Body of pancreas (tissue), 4 donors: ENCODE data around the gene MT1M. TPM values are rescaled to one million over a fixed set of nuclear protein-coding genes. Genes with fewer than 3 reads are reported as not detected.

Source experiments
- ATAC-seq: fragments of 150-250 bp; one replicate; pipeline ENCODE4 v1.9.1; 2016
- DNase-seq, 4 donors: peaks; one replicate each; pipeline ENCODE4 v3.0.0-alpha.2; 2019
- H3K27ac ChIP-seq, 4 donors: fragments of 200-600 bp; sonication (generic); 1 replicate in 3 of 4; 2 replicates in 1 of 4; pipeline versions ENCODE4 v1.5.1 to v1.6.1; 2016 to 2019; ENCODE audit warnings: mild to moderate bottlenecking in 1 of 4, mixed read lengths in 1 of 4, moderate library complexity in 1 of 4
- H3K27me3 ChIP-seq, 2 donors: fragments of 200-600 bp; sonication (generic); one replicate each; pipeline ENCODE4 v1.6.0; 2016; ENCODE audit warnings: mild to moderate bottlenecking in 1 of 2
- H3K36me3 ChIP-seq, 2 donors: fragments of 200-600 bp; sonication (generic); replicated peaks in 1 of 2; 2 replicates each; pipeline ENCODE4 v1.5.1; 2016; ENCODE audit warnings: low read depth in 2 of 2; ENCODE audit not compliant: insufficient read depth in 1 of 2
- H3K4me1 ChIP-seq: fragments of 200-600 bp; sonication (generic); one replicate; pipeline ENCODE4 v1.6.0; 2016
- H3K4me3 ChIP-seq, 2 donors: fragments of 200-600 bp; sonication (generic); 1 replicate in 1 of 2; 2 replicates in 1 of 2; pipeline ENCODE4 v1.5.1; 2016 to 2019
- H3K9me3 ChIP-seq, 3 donors: fragments of 200-600 bp; sonication (generic); 1 replicate in 2 of 3; 2 replicates in 1 of 3; pipeline ENCODE4 v1.5.1; 2016
- CTCF ChIP-seq, 7 experiments: fragments of 450-650 bp in 4 of 7; fragments of 200-600 bp in 3 of 7; sonication (generic) in 3 of 7; IDR thresholded peaks; one replicate each; pipeline ENCODE4 v1.5.1; 2016 to 2019; ENCODE audit warnings: antibody characterized with exemption in 7 of 7
- POLR2A ChIP-seq, 3 donors: fragments of 450-650 bp; IDR thresholded peaks; one replicate each; pipeline ENCODE4 v1.6.1; 2016; ENCODE audit warnings: antibody characterized with exemption in 3 of 3, mild to moderate bottlenecking in 2 of 3
- WGBS, 2 donors: methylation state at CpG; one replicate each; pipeline ENCODE4 v1.1.5; 2017; 5-methylcytosine and 5-hydroxymethylcytosine counted together
- intact Hi-C: fragments of 100-400 bp; cut with DNase I; formaldehyde crosslinking; loops from one replicate; pipeline ENCODE4 v1.15.1; 2023
- total RNA-seq, 2 donors: library from RNA; depleted of rRNA; stranded (reverse); fragments of >200 nt; gene quantifications; one replicate each; pipeline ENCODE4 v1.1.0, GENCODE V29; 2016

The MT1M gene
- total RNA-seq, 2 donors from 2014 or later: 9.6 to 112 TPM

- peak; percentile 91 for ATAC-seq
These were observed 24.2 kb upstream of the MT1M start, which contains the start of gene MT2A for GRCh38 chr16:56608043-56608875. MT2A (plus strand) TSS chr16:56608584; CDS start chr16:56608656, 72 bp downstream.

GRCh38 chr16:56608876-56609462, 23.5 kb upstream of the MT1M start:
- ATAC-seq: no peak
- TF ChIP-seq POLR2A (IDR thresholded peaks at IDR 0.05) (no peak), CTCF (IDR thresholded peaks at IDR 0.05) (peak in 1 of 7 experiments; percentile 22)
- WGBS, 2 donors: 0% methylated on average over 21 of the region's 21 CpGs

More at GRCh38 chr16:56608043-56608875, 24.2 kb upstream of the MT1M start, which contains the start of gene MT2A:
- TF ChIP-seq CTCF (IDR thresholded peaks at IDR 0.05) (no peak), POLR2A (IDR thresholded peaks at IDR 0.05) (peak; percentile 85 to 94 (median 93))
- Histone ChIP-seq H3K36me3 (no peaks in the 10 kb centered on the region), H3K27me3 (no peaks in the 10 kb centered on the region), H3K4me3 (peak within 1 kb of the TSS; percentile 10 to 46), H3K4me1 (peaks cover 46% of the 10 kb centered on the region), H3K27ac (peak within 1 kb of the TSS; percentile 91 to 97 (median 92)), H3K9me3 (no peaks in the 10 kb centered on the region)
- 3 to 6% methylated on average over 35 to 62 of the region's 62 CpGs for WGBS, 2 donors
- intact Hi-C loops: loop anchor here (10.0 kb wide), 1 partner anchor 87 kb away; no protein-coding TSS in a partner anchor
- peak; percentile 95 to 98 (median 96) for DNase-seq

GRCh38 chr16:56609463-56609921, 23.0 kb upstream of the MT1M start:
- Histone ChIP-seq H3K36me3 (no peaks in the 10 kb centered on the region), H3K4me3 (peak overlapping the region; percentile 10 to 46), H3K27me3 (no peaks in the 10 kb centered on the region), H3K4me1 (peaks cover 46% of the 10 kb centered on the region), H3K9me3 (no peaks in the 10 kb centered on the region), H3K27ac (peak overlapping the region; percentile 91 to 97 (median 92))
- intact Hi-C loops: loop anchor here (10.0 kb wide), 1 partner anchor 85 kb away; no protein-coding TSS in a partner anchor
- ATAC-seq (peak; percentile 2), DNase-seq (peak; percentile 62 to 86 (median 72))
- TF ChIP-seq CTCF (IDR thresholded peaks at IDR 0.05) (peak in 2 of 7 experiments; percentile 8 to 11), POLR2A (IDR thresholded peaks at IDR 0.05) (peak in 1 of 3 donors; percentile 15)
- WGBS, 2 donors: 0% methylated on average over 6 of the region's 6 CpGs

More at GRCh38 chr16:56608876-56609462, 23.5 kb upstream of the MT1M start:
- peak in 1 of 4 donors; percentile 40 for DNase-seq
- peak overlapping the region; percentile 91 to 97 (median 92) for H3K27ac ChIP-seq
- peaks cover 46% of the 10 kb centered on the region for H3K4me1 ChIP-seq
- H3K9me3 ChIP-seq: no peaks in the 10 kb centered on the region
- no peaks in the 10 kb centered on the region for H3K27me3 ChIP-seq
- H3K4me3 ChIP-seq: peak overlapping the region; percentile 10 to 46
- intact Hi-C loops: loop anchor here (10.0 kb wide), 1 partner anchor 86 kb away; no protein-coding TSS in a partner anchor
- no peaks in the 10 kb centered on the region for H3K36me3 ChIP-seq

GRCh38 chr16:56610017-56610608, 22.3 kb upstream of the MT1M start:
- Histone ChIP-seq H3K27me3 (no peaks in the 10 kb centered on the region), H3K9me3 (no peaks in the 10 kb centered on the region), H3K27ac (peak overlapping the region; percentile 91 to 97 (median 92)), H3K4me1 (peaks cover 46% of the 10 kb centered on the region), H3K36me3 (no peaks in the 10 kb centered on the region), H3K4me3 (no peak overlapping the region)
- 18 to 23% methylated on average over 7 to 10 of the region's 10 CpGs for WGBS, 2 donors
- ATAC-seq (no peak), DNase-seq (peak in 2 of 4 donors; percentile 42 to 60)
- TF ChIP-seq CTCF (IDR thresholded peaks at IDR 0.05) (no peak), POLR2A (IDR thresholded peaks at IDR 0.05) (peak in 2 of 3 donors; percentile 41 to 44)
- intact Hi-C loops: no loop called here
